GM06990 (cell line): ENCODE results near the gene ZNF296.

Experiments
- DNase-seq: peaks from one replicate; pipeline ENCODE4 v3.0.0-alpha.2; 2011; ENCODE audit not compliant: insufficient read length; ENCODE audit errors: extremely low read depth
- H3K27me3 ChIP-seq: replicated peaks from 2 replicates; pipeline ENCODE4 v1.6.0; 2011; ENCODE audit warnings: low read length; ENCODE audit not compliant: control insufficient read depth, insufficient read depth
- H3K36me3 ChIP-seq: 2 replicates; pipeline ENCODE4 v1.5.1; 2011; ENCODE audit warnings: low read length; ENCODE audit not compliant: control insufficient read depth, insufficient read depth
- H3K4me3 ChIP-seq: replicated peaks from 2 replicates; pipeline ENCODE4 v1.5.1; 2011; ENCODE audit warnings: low read depth, mild to moderate bottlenecking, control low read depth, low read length
- TF ChIP-seq, protein P1 (sequence below): IDR thresholded peaks from 2 replicates; pipeline ENCODE4 v1.5.1; 2011; ENCODE audit warnings: low read length, control low read depth, mild to moderate bottlenecking, inconsistent platforms; ENCODE audit not compliant: insufficient read depth, poor library complexity, severe bottlenecking

Gene ZNF296

DNA sequence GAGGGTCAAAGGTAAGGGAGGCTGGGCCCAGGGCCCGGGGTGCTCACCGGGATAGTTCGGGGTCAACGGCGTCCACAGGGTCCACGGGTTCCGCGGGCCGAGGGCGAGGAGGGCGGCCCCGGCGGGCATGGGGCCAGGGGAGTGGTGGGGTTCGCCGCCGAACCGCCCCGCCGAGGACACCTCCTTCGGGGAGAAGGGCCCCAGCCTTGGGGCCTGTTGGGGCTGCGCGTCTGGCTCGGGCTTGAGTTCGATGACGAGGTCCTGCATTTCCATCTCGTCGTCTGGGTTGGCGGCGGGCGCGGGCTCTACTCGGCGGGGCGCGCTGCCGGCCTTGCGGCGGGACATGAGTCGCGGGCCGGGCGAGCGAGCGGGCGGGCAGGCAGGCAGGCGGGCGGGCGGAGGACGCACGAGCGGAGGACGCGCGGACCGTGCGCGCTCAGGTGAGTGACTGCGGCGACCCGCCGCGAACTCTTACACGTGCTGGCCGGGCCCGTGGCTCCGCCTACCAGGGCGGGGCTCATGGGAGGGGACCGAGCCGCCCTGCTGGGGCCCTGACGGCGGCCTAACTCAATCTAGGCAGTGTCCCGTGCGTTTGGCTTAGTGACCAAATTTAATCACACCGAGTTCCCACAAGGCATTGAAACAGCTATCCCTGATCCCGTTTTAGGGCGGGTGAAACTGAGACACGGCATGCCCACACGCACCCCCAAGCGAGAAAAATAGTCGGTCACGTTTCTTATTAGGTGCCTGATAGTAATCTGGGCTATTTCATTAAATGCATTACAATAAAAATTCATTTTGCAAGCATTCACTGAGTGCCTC is at the start of gene ZNF296:
TSS of gene ZNF296 (minus strand) at position 450 of the 822 bp plus-strand sequence. CDS start at position 345, 105 bp downstream.
- TF ChIP-seq, protein P1, sequence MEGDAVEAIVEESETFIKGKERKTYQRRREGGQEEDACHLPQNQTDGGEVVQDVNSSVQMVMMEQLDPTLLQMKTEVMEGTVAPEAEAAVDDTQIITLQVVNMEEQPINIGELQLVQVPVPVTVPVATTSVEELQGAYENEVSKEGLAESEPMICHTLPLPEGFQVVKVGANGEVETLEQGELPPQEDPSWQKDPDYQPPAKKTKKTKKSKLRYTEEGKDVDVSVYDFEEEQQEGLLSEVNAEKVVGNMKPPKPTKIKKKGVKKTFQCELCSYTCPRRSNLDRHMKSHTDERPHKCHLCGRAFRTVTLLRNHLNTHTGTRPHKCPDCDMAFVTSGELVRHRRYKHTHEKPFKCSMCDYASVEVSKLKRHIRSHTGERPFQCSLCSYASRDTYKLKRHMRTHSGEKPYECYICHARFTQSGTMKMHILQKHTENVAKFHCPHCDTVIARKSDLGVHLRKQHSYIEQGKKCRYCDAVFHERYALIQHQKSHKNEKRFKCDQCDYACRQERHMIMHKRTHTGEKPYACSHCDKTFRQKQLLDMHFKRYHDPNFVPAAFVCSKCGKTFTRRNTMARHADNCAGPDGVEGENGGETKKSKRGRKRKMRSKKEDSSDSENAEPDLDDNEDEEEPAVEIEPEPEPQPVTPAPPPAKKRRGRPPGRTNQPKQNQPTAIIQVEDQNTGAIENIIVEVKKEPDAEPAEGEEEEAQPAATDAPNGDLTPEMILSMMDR = no peak
- H3K4me3 ChIP-seq = peak within 1 kb of the TSS; percentile 97
- peaks cover 9% of the 10 kb centered on the region for H3K36me3 ChIP-seq
- no peaks in the 10 kb centered on the region for H3K27me3 ChIP-seq
- peak; percentile 90 for DNase-seq

DNA sequence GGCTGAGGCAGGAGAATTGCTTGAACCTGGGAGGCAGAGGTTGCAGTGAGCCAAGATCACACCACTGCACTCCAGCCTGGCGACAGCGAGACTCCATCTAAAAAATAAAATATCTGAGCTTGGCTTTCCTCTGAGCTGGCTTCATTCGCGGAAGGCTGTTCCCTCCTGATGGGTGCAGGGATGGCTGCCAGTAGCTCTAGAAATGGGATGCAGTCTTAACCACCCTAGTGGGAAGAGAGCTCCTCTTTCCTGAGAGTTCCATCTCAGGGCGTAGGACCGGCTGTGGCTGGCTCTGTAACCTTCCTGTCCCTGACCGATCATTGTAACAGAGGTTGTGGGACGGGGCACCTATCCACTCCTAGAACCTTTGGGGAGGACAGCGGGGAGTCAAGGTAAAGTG is 49.1 kb upstream of the ZNF296 start:
- H3K36me3 ChIP-seq = peaks cover 2% of the 10 kb centered on the region; the same call in 1 of the 2 replicates
- no peak for DNase-seq
- TF ChIP-seq, protein P1 = no peak
- H3K27me3 ChIP-seq = no peaks in the 10 kb centered on the region
- no peak overlapping the region for H3K4me3 ChIP-seq

DNA sequence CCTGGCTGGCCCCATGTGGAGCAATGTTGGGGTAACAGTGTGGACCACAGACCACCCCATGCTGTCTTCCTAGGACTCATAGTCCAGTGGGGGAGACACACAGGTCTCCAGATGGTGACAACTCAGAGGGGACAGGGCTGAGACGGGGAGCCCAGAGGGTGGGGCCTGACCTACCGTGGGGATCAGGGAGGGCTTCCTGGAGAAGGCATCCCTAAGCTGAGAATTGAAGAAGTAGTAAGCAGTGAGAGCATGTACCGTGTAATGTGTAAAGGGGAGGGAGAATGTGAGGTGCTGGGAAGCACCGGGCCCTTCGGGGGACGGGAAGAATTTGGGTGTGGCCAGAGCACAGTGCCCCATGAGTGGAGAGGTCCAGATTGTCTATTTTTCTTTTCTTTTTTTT is 47.7 kb upstream of the ZNF296 start:
- Histone ChIP-seq H3K27me3 (no peaks in the 10 kb centered on the region), H3K36me3 (peaks cover 2% of the 10 kb centered on the region; the same call in 1 of the 2 replicates), H3K4me3 (no peak overlapping the region)
- DNase-seq = no peak
- TF ChIP-seq, protein P1 = no peak

DNA sequence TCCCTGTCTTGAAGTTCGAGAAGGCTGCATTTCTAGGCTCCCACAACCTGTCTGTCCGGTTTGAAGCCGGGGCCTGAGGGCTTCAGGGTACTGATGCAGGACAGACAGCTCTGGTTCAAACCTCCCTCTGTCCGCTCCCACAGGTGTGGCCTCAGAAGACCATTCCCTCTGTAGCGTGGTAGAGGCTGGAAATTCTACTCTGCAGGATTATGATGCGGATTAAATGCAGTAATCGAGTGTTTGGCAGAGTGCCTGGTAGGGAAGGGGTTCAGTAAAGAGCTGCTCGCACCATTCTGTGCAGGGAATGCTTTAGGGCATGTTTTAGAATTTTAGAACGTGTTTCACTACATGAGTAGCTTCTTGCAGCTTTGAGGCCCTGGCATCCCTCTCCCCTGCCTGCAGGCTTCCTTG is 47.2 kb upstream of the ZNF296 start:
- Histone ChIP-seq H3K36me3 (peaks cover 2% of the 10 kb centered on the region; the same call in 1 of the 2 replicates), H3K27me3 (no peaks in the 10 kb centered on the region), H3K4me3 (no peak overlapping the region)
- no peak for DNase-seq
- TF ChIP-seq, protein P1 = no peak

DNA sequence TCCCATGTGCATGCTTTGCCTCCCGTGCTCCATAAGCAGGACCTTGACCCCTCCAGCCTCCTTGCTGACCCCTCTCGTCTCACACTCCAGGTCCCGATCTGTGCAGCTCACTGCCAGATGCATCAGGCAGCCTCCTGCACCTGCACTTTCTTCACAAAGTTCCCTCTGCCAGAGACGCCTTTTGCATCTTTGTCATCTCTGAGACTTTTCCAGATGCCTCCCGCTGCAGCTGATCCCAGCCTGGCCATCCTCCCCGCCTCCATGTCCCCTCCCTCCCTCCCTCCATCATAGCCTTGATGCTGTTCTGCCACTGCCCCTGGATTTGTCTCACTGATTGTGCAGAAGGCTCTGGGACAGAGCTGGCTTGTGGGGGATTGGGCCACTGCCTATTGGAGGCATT is 46.6 kb upstream of the ZNF296 start:
- DNase-seq = no peak
- Histone ChIP-seq H3K36me3 (peaks cover 2% of the 10 kb centered on the region; the same call in 1 of the 2 replicates), H3K4me3 (no peak overlapping the region), H3K27me3 (no peaks in the 10 kb centered on the region)
- TF ChIP-seq, protein P1 = no peak
